Measurements from ENCODE around the gene MN1.

DNA sequence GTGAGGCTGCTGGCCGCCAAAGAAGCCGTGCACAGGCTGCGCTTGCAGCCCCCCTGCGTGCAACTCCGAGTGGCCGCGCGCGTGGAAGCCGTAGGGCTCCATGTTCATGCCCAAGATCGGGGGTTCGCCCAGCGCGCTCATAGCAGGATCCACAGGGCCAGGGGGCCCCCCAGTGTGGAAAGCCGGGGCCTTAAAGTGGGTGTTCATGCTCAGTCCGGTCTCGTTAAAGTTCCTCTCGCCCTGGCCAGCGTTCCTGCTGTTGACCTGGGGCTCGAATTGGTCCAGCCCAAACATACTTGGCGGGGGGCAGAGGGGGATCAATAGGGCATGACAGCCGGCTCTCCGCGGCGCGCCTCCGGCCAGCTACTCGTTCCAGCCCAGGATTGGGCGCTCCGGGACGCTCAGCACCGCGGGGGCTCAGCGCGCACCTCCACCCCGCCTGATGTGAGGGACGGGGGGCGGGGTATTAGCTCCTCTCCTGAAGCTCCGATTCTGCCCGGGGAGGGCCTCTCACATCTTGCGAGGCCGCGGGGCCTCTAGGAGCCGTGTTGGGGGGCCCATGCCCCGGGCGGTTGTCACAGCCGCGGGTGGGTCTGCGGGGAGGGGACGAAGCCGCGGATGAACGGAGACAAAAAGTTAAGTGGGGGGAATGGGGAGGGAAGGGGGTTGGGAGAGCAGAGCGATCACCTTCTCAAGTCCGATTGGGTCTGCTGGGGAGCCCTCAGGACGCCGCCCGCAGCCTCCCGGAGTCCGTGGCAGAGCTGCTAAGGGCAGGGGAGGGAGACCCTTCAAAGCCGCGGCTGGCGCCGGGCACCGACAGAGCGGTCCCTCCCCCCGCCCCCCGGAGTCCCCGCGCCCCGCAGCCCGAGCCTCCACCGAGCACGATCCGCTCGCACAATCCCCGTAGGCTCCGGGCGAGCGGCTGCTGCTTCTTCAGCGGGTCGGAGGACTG lies 1.0 kb downstream of the MN1 start:
- TF ChIP-seq, protein P1, sequence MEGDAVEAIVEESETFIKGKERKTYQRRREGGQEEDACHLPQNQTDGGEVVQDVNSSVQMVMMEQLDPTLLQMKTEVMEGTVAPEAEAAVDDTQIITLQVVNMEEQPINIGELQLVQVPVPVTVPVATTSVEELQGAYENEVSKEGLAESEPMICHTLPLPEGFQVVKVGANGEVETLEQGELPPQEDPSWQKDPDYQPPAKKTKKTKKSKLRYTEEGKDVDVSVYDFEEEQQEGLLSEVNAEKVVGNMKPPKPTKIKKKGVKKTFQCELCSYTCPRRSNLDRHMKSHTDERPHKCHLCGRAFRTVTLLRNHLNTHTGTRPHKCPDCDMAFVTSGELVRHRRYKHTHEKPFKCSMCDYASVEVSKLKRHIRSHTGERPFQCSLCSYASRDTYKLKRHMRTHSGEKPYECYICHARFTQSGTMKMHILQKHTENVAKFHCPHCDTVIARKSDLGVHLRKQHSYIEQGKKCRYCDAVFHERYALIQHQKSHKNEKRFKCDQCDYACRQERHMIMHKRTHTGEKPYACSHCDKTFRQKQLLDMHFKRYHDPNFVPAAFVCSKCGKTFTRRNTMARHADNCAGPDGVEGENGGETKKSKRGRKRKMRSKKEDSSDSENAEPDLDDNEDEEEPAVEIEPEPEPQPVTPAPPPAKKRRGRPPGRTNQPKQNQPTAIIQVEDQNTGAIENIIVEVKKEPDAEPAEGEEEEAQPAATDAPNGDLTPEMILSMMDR (IDR thresholded peaks at IDR 0.05; ENCODE audit: insufficient read depth, low read length, poor library complexity, severe bottlenecking) = no peak
- no peak for TF ChIP-seq EZH2phosphoT487 (conservative IDR thresholded peaks at IDR 0.05; ENCODE audit: low read length)

Data from SU-DHL-6 (cell line).